GM18499 (cell line): ENCODE measurements around the gene TCF4.

Experiments
- ATAC-seq: cut with Tn5 transposase; IDR thresholded peaks from one replicate; pipeline ENCODE4 v1.9.1; 2021; ENCODE audit warnings: moderate number of reproducible peaks; ENCODE audit not compliant: insufficient read depth, unreplicated experiment

Gene TCF4

GRCh38 chr18:55419947-55420664 is 167.9 kb downstream of the TCF4 start:
- ATAC-seq: no peak

GRCh38 chr18:55419132-55419946 is 168.7 kb downstream of the TCF4 start:
- ATAC-seq: no peak

- no peak for ATAC-seq
These were observed 169.6 kb downstream of the TCF4 start for GRCh38 chr18:55418439-55418838.

GRCh38 chr18:55416791-55417190 is 171.2 kb downstream of the TCF4 start:
- ATAC-seq: no peak

- ATAC-seq: peak; percentile 60
These were observed 172.6 kb downstream of the TCF4 start for GRCh38 chr18:55415258-55415871.

- ATAC-seq: no peak
These were observed 173.5 kb downstream of the TCF4 start for GRCh38 chr18:55414475-55414874.

GRCh38 chr18:55413474-55413873 is 174.5 kb downstream of the TCF4 start:
- ATAC-seq: no peak

- no peak for ATAC-seq
These were observed 180.0 kb downstream of the TCF4 start for GRCh38 chr18:55407774-55408535.

- no peak for ATAC-seq
These were observed 180.8 kb downstream of the TCF4 start for GRCh38 chr18:55407191-55407590.

GRCh38 chr18:55406451-55406991 is 181.5 kb downstream of the TCF4 start:
- no peak for ATAC-seq

- ATAC-seq: no peak
These were observed 182.0 kb downstream of the TCF4 start for GRCh38 chr18:55405893-55406406.

- no peak for ATAC-seq
These were observed 182.5 kb downstream of the TCF4 start for GRCh38 chr18:55405475-55405874.

GRCh38 chr18:55404832-55405465 is 183.0 kb downstream of the TCF4 start:
- ATAC-seq: no peak

GRCh38 chr18:55404136-55404830 is 183.7 kb downstream of the TCF4 start:
- ATAC-seq: no peak

GRCh38 chr18:55403421-55403949 is 184.5 kb downstream of the TCF4 start:
- no peak for ATAC-seq

GRCh38 chr18:55402731-55403405 is 185.1 kb downstream of the TCF4 start:
- ATAC-seq: no peak

GRCh38 chr18:55401638-55402191 is 186.3 kb downstream of the TCF4 start:
- ATAC-seq: no peak
